Colonic mucosa (tissue), 4 donors: ENCODE measurements around the gene C19orf85. TPM values are rescaled to one million over a fixed set of nuclear protein-coding genes. Genes with fewer than 3 reads are reported as not detected.

ENCODE experiments used
- DNase-seq: peaks from one replicate; pipeline ENCODE4 v3.0.0-alpha.2; 2020
- H3K27ac ChIP-seq: fragments of 200-600 bp; one replicate; pipeline ENCODE4 v1.8.0; 2021
- H3K27me3 ChIP-seq: fragments of 200-600 bp; one replicate; pipeline ENCODE4 v1.8.0; 2021
- H3K36me3 ChIP-seq: fragments of 200-600 bp; one replicate; pipeline ENCODE4 v1.8.0; 2021
- H3K4me1 ChIP-seq: fragments of 200-600 bp; one replicate; pipeline ENCODE4 v1.8.0; 2021; ENCODE audit warnings: mild to moderate bottlenecking
- H3K4me3 ChIP-seq: fragments of 200-600 bp; one replicate; pipeline ENCODE4 v1.8.0; 2021
- H3K9ac ChIP-seq, 2 donors: one replicate each; pipeline ENCODE4 v1.7.0; 2013; ENCODE audit warnings: control low read depth in 2 of 2, low read depth in 2 of 2, low read length in 2 of 2
- H3K9me3 ChIP-seq: fragments of 200-600 bp; one replicate; pipeline ENCODE4 v1.8.0; 2021
- intact Hi-C: fragments of 100-400 bp; cut with DNase I; formaldehyde crosslinking; loops from one replicate; pipeline ENCODE4 v1.14.1; 2022
- total RNA-seq, 2 donors: library from RNA; stranded (reverse); fragmentation: NEBNext Ultra II Directional in 1 of 2; extraction: Animal tissue kit (Norgen Biotek cat#: 25700) in 1 of 2; gene quantifications; one replicate each; pipeline ENCODE4 v1.2.1, GENCODE V29; 2021
- TF ChIP-seq, protein P1 (sequence below): fragments of 200-600 bp; IDR thresholded peaks from one replicate; pipeline ENCODE4 v1.8.0; 2022; ENCODE audit warnings: antibody characterized with exemption, mild to moderate bottlenecking
- donor health status: healthy.
- donor health status: DM: no; HTN: no; CAD: no.
- donor health status: DM: no; HTN: no; CAD: no.

Gene C19orf85
- total RNA-seq, 2 donors from 2014 or later = not detected

DNA sequence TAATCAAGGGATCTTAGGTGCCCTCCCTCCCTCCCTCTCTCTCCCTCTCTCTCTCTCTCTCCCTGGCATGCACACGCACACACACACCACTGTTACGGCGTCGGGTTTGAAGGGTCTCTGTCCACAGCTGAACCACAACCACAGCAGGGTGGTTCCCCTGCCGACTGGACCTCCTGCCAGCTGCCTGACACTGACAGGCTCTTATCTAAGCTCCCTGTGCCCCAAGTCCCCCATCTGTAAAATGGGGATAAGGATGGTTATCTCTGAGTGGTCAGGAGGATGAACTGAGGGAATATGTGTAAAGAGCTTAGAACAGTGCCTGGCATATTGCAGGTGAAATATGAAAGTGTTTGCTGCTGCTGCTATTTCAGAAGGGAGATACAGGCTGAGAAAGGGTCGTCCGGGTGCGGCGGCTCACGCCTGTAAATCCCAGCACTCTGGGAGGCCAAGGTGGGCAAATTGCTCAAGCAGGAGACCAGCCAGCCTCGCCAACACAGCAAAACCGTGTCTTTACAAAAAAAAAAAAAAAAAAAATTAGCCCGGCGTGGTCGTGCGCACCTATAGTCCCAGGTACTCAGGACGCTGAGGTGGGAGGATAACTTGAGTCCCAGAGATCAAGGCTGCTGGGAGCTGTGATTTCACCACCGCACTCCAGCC is 20.6 kb downstream of the C19orf85 start:
- Histone ChIP-seq H3K27ac (no peak overlapping the region), H3K36me3 (no peaks in the 10 kb centered on the region), H3K9ac (no peak overlapping the region), H3K4me1 (no peaks in the 10 kb centered on the region), H3K27me3 (peaks cover 44% of the 10 kb centered on the region), H3K4me3 (no peak overlapping the region), H3K9me3 (no peaks in the 10 kb centered on the region)
- DNase-seq = no peak
- TF ChIP-seq, protein P1, sequence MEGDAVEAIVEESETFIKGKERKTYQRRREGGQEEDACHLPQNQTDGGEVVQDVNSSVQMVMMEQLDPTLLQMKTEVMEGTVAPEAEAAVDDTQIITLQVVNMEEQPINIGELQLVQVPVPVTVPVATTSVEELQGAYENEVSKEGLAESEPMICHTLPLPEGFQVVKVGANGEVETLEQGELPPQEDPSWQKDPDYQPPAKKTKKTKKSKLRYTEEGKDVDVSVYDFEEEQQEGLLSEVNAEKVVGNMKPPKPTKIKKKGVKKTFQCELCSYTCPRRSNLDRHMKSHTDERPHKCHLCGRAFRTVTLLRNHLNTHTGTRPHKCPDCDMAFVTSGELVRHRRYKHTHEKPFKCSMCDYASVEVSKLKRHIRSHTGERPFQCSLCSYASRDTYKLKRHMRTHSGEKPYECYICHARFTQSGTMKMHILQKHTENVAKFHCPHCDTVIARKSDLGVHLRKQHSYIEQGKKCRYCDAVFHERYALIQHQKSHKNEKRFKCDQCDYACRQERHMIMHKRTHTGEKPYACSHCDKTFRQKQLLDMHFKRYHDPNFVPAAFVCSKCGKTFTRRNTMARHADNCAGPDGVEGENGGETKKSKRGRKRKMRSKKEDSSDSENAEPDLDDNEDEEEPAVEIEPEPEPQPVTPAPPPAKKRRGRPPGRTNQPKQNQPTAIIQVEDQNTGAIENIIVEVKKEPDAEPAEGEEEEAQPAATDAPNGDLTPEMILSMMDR = no peak
- intact Hi-C loops = no loop called here

DNA sequence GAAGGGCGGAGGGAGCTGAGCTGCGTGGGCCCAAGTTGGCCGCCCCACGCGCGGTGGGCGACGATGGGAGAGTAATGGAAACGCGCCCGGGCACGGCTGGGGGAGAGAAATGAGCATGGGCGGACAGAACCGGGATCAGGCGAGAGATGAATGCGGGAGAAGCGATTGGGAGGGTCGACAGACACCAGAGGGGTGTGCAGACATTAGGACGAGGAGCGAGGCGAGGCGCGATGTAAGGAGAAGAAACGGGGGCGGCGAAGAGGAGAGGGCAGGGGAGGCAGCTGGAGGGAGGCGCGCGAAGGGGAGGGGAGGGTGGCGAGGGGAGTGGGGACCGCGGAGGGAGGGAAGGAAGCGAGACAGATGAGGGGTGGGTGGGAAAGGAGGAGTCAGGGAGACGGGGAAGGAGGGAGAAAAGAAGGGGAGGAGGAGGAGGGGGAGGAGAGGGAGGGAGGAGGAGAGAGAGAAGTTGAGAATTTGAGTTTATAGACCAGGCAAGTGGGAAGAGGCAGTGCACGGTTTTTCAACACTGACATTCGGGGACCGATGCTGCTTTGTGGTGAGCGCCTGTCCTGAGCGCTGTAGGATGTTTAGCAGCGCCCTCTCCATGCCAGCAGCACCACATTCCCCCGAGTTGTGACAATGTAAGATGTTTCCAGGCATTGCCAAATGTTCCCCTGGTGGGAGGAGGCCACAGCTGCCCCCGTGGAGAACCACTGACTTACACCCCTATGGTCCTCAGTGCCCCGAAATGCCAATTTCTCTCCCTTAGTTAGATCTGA is 21.3 kb downstream of the C19orf85 start, which contains the start of gene SHISA7:
Gene SHISA7 (minus strand): TSS at position 256 of the 779 bp plus-strand sequence. CDS start 437 bp downstream, outside the sequence.
- no peak for DNase-seq
- H3K4me3 ChIP-seq = no peak within 1 kb of the TSS
- intact Hi-C loops = no loop called here

DNA sequence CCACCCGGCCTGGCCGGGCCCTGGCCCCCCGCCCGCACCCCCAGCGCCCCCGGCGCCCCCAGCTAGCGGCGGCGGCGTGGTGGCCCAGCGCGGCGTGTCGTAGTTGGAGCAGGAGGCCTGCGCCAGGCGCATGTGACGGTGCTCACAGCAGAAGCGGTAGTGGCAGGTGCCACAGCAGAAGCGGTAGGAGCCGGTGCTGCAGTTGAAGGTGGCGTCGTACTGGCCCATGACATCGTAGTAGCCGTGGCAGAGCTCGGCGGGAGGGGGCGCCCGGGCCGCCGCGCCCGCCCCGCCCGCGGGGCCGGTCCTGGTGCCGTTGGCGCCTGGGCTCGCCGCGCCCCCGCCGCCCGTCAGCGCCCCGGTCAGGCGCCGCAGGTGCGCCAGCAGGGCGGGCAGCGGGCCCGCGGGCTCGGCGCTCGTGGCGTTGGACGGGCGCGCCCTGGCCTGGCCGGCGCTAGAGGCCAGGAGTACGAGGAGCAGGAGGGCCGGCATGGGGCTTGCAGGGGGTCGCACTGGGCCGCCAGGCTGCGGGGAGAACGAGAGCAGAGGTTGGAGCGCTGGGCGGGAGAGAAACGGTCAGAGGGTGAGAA is 22.1 kb downstream of the C19orf85 start:
- intact Hi-C loops = no loop called here
- peaks cover 44% of the 10 kb centered on the region for H3K27me3 ChIP-seq
- TF ChIP-seq, protein P1 = no peak
- no peak overlapping the region for H3K9ac ChIP-seq
- no peak overlapping the region for H3K4me3 ChIP-seq
- H3K27ac ChIP-seq = no peak overlapping the region
- no peaks in the 10 kb centered on the region for H3K9me3 ChIP-seq
- H3K4me1 ChIP-seq = no peaks in the 10 kb centered on the region
- DNase-seq = no peak
- H3K36me3 ChIP-seq = no peaks in the 10 kb centered on the region

More for the DNA sequence above, 21.3 kb downstream of the C19orf85 start, which contains the start of gene SHISA7:
- Histone ChIP-seq H3K4me1 (no peaks in the 10 kb centered on the region), H3K36me3 (no peaks in the 10 kb centered on the region), H3K27me3 (peaks cover 44% of the 10 kb centered on the region), H3K9me3 (no peaks in the 10 kb centered on the region), H3K9ac (no peak within 1 kb of the TSS), H3K27ac (no peak within 1 kb of the TSS)
- TF ChIP-seq, protein P1 = no peak

DNA sequence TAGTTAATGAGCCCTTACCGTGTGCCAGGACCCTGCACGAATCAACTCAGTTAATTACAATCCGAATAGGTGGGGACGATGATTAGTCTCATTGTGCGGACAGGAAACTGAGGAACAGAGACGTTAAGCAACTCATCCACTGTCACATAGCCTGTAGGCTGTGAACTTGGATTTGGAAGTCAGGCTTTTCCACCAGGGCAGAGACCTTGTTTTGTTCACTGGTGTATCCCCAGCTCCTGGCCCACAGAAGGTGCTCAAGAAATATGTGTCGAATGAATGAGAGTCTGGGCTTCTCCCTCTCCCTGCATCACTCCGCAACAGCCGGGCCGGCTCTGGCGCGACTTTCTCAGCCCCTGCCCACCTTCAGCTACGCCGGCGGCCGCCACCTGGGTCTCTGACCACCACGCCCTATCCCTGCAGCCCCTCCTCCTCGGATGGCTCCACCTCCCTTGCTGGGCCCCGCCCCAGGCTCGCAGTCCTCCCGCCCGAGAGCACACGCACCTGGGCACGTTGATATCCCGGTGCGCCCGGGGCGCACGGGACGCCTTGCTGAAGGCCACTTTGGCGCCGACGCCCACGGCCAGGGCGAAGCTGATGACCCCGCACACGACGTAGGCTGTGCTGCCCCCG is 22.7 kb downstream of the C19orf85 start:
- Histone ChIP-seq H3K4me1 (no peaks in the 10 kb centered on the region), H3K9me3 (no peaks in the 10 kb centered on the region), H3K9ac (no peak overlapping the region), H3K4me3 (no peak overlapping the region), H3K27me3 (peaks cover 44% of the 10 kb centered on the region), H3K27ac (no peak overlapping the region), H3K36me3 (no peaks in the 10 kb centered on the region)
- DNase-seq = no peak
- TF ChIP-seq, protein P1 = no peak
- intact Hi-C loops = no loop called here

DNA sequence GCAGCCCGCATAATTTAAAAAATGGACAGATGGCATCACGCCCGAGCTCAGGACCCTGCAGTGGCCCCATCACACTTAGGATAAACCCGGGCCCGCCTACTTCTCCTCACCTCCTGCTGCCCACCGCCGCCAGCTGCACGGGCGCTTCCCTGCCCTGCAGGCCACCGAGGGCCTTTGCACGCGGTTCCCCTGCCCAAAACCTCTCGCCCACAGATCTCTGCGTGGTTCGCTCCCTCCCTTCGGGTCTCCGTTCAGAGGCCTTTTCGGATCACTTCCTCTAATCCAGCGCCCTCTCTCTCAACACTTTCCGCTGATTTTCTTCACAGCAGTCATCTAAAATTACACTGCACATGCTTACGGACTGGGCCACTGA is 23.2 kb downstream of the C19orf85 start:
- TF ChIP-seq, protein P1 = no peak
- no peak overlapping the region for H3K9ac ChIP-seq
- DNase-seq = no peak
- H3K27me3 ChIP-seq = peaks cover 44% of the 10 kb centered on the region
- H3K9me3 ChIP-seq = no peaks in the 10 kb centered on the region
- no peaks in the 10 kb centered on the region for H3K4me1 ChIP-seq
- no peaks in the 10 kb centered on the region for H3K36me3 ChIP-seq
- no peak overlapping the region for H3K27ac ChIP-seq
- intact Hi-C loops = no loop called here
- no peak overlapping the region for H3K4me3 ChIP-seq
